ENCODE measurements around the gene PI3. TPM values are rescaled to one million over a fixed set of nuclear protein-coding genes. Genes with fewer than 3 reads are reported as not detected.

PI3 gene
- total RNA-seq, 1 donor from 2014 or later: 15.5 TPM

- Histone ChIP-seq H3K4me3 (ENCODE audit: low read depth, low read length) (no peak overlapping the region), H3K27me3 (ENCODE audit: control insufficient read depth, insufficient read depth, low read length) (peaks cover 6% of the 10 kb centered on the region), H3K36me3 (ENCODE audit: control insufficient read depth, insufficient read depth, low read length) (no peaks in the 10 kb centered on the region)
- no peak for DNase-seq (ENCODE audit: low read depth)
- FAIRE-seq: peak; percentile 75
- no peak for TF ChIP-seq CTCF (IDR thresholded peaks at IDR 0.05; ENCODE audit: insufficient read depth, low read length, severe bottlenecking)
These were observed 37.1 kb downstream of the PI3 start for GRCh38 chr20:45211569-45212474.

- Histone ChIP-seq H3K4me3 (ENCODE audit: low read depth, low read length) (no peak overlapping the region), H3K36me3 (ENCODE audit: control insufficient read depth, insufficient read depth, low read length) (no peaks in the 10 kb centered on the region), H3K27me3 (ENCODE audit: control insufficient read depth, insufficient read depth, low read length) (peaks cover 3% of the 10 kb centered on the region)
- FAIRE-seq (no peak), DNase-seq (ENCODE audit: low read depth) (no peak)
- TF ChIP-seq CTCF (IDR thresholded peaks at IDR 0.05; ENCODE audit: insufficient read depth, low read length, severe bottlenecking): no peak
These were observed 38.1 kb downstream of the PI3 start for GRCh38 chr20:45212836-45213235.

- Histone ChIP-seq H3K4me3 (ENCODE audit: low read depth, low read length) (no peak overlapping the region), H3K27me3 (ENCODE audit: control insufficient read depth, insufficient read depth, low read length) (no peaks in the 10 kb centered on the region), H3K36me3 (ENCODE audit: control insufficient read depth, insufficient read depth, low read length) (no peaks in the 10 kb centered on the region)
- TF ChIP-seq CTCF (IDR thresholded peaks at IDR 0.05; ENCODE audit: insufficient read depth, low read length, severe bottlenecking): no peak
- no peak for FAIRE-seq
- no peak for DNase-seq (ENCODE audit: low read depth)
These were observed 43.4 kb downstream of the PI3 start for GRCh38 chr20:45218124-45218523.

- Histone ChIP-seq H3K27me3 (ENCODE audit: control insufficient read depth, insufficient read depth, low read length) (no peaks in the 10 kb centered on the region), H3K4me3 (ENCODE audit: low read depth, low read length) (no peak overlapping the region), H3K36me3 (ENCODE audit: control insufficient read depth, insufficient read depth, low read length) (no peaks in the 10 kb centered on the region)
- no peak for TF ChIP-seq CTCF (IDR thresholded peaks at IDR 0.05; ENCODE audit: insufficient read depth, low read length, severe bottlenecking)
- FAIRE-seq: no peak
- DNase-seq (ENCODE audit: low read depth): no peak
These were observed 43.9 kb downstream of the PI3 start for GRCh38 chr20:45218636-45219035.

GRCh38 chr20:45221076-45221475 is 46.4 kb downstream of the PI3 start, which contains the start of gene SEMG2:
Gene SEMG2 (plus strand): TSS chr20:45221373. CDS start chr20:45221390, 17 bp downstream.
- no peak for DNase-seq (ENCODE audit: low read depth)
- no peak within 1 kb of the TSS for H3K4me3 ChIP-seq (ENCODE audit: low read depth, low read length)
- no peaks in the 10 kb centered on the region for H3K36me3 ChIP-seq (ENCODE audit: control insufficient read depth, insufficient read depth, low read length)
- no peaks in the 10 kb centered on the region for H3K27me3 ChIP-seq (ENCODE audit: control insufficient read depth, insufficient read depth, low read length)
- FAIRE-seq: no peak
- no peak for TF ChIP-seq CTCF (IDR thresholded peaks at IDR 0.05; ENCODE audit: insufficient read depth, low read length, severe bottlenecking)

Measured in bronchial epithelial cell (primary cell).